DMS53 treated with DMSO at 0.1 percent for 48 hours (cell line): ENCODE data around the gene VAPB.

Experiments
- DNase-seq: peaks from one replicate; lab custom pipeline; 2025; ENCODE audit not compliant: unreplicated experiment; lab: John Stamatoyannopoulos, UW

The VAPB gene

GRCh38 chr20:58377766-58378401, 11.1 kb upstream of the VAPB start:
- no peak for DNase-seq

GRCh38 chr20:58378704-58379103, 10.3 kb upstream of the VAPB start:
- no peak for DNase-seq

GRCh38 chr20:58381627-58382026, 7.4 kb upstream of the VAPB start:
- no peak for DNase-seq

GRCh38 chr20:58382096-58382495, 6.9 kb upstream of the VAPB start:
- no peak for DNase-seq

DNA sequence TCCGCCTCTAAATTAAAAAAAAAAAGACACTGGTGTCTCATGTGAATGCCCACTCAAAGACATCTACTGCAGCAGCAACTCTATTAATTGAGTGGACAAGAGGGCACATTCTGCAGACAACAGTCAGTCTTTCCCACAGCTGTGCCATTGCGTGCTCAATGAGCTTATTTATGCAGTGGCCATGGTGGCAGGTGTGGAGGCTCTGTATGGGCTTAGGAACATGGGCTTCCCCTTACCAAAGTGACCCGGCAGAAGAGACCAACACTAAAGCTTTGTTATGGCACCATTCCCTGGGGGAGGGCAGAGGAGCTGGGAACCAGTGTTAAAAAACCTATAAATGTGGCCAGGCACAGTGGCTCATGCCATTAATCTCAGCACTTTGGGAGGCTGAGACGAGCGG, 4.2 kb upstream of the VAPB start:
- DNase-seq, result no peak

DNA sequence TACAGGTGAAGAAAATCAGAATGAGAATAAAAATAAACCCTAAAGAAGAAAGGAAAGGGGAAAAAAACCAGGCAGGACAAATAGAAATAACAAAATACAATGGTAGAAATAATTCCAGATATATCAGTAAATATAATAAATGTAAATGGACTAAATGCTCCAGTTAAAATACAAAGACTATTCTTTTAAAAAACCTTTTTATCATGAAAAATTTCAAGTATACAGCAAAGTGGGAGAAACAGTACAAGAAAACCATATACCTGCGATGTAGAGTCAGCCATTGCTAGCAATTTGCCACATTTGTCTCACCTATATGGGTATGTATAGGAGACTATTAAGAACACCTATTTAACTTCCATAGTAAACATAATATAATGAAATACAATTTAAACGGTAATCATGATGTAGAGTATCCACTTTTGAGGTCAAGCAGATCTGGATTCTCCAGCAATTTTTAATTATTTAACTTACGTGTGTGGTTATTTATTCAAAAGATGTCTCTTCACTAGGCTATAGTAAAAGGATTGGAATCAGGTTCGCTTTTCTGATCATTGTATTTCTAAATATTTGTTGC, 914 bp upstream of the VAPB start:
- no peak for DNase-seq

GRCh38 chr20:58389324-58389967, 417 bp downstream of the VAPB start:
- no peak for DNase-seq

- no peak for DNase-seq
Observed at GRCh38 chr20:58389968-58390658, 1.1 kb downstream of the VAPB start.

GRCh38 chr20:58390659-58391035, 1.6 kb downstream of the VAPB start:
- DNase-seq, result no peak

- DNase-seq, result no peak
Observed at GRCh38 chr20:58392286-58392685, 3.3 kb downstream of the VAPB start.

DNA sequence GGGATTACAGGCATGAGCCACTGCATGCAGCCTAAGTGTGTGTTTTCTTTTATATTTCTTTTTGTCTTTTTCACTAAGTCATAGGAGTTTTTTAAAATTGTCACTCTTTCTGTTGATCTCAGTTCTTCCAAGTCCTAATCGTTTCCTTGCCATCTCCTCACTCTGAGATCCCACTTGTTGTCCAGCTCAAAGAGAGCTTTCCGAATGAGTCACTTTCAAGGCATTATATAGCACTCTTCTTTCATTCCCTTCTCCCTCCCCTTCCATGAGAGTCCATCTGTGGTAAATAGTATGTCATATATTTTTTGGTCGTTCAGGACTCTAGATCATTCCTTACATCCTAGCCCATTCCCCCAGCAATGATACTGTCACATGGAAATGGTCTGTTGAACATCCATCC, 4.3 kb downstream of the VAPB start:
- DNase-seq, result no peak

DNA sequence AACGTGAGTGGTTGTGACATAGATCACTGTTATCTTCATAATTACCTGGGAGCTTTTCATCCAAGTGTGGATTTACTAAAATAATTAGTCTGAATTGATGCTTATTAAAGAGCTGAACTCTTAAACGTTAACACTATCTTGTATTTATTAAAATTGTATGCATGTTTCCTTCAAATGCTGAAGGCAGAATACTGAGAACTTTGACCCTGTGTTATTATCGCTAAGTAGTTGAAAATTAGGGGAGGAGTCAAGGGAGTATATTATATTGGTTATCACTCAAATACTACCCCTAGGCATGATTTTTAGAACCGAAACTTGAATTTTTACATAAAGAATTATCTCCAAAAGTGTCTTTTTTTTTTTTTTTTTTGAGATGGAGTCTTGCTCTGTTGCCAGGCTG, 5.8 kb downstream of the VAPB start:
- DNase-seq, result no peak

DNA sequence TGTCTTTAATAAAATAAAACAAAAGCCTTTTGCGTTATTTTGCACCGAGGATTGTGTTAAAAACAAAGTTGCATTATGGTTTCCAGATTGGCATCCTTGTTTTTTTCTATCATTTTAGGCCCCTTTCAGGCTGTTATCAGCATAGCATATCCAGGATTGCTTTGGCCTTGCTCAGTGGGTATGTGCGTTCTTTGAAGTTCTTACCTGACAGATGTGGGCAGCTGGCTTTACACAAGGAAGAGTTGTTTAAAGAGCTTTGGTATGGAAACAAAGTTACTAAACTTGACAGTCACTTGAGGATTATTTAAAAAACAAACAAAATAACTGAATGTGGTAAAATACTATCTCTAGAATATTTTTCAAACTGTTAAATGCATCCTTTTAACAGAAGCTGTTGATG, 6.6 kb downstream of the VAPB start:
- no peak for DNase-seq

- DNase-seq, result no peak
Observed at GRCh38 chr20:58397429-58397828, 8.4 kb downstream of the VAPB start.

- DNase-seq, result no peak
Observed at GRCh38 chr20:58398254-58398653, 9.2 kb downstream of the VAPB start.

GRCh38 chr20:58399926-58400325, 10.9 kb downstream of the VAPB start:
- no peak for DNase-seq

DNA sequence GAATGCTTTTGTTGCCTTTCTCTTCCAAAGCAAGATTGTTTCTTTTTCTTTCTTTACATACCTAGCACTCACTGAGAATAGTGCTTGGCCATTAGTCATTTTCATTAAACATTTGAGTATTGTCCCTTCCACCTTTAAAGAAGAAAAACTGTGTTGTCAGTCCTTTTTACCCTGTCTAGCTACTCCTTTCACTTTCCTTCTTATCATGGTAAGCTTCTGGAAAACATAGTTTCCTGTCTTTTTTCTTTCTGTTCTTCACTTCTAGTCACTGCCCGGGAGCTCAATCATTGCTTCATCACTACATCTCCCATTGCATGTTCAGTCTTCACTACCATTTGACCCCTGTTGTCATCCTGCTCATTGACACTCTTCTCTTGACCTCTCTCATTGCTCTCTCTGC, 12.1 kb downstream of the VAPB start:
- no peak for DNase-seq

GRCh38 chr20:58402305-58402704, 13.3 kb downstream of the VAPB start:
- no peak for DNase-seq

DNA sequence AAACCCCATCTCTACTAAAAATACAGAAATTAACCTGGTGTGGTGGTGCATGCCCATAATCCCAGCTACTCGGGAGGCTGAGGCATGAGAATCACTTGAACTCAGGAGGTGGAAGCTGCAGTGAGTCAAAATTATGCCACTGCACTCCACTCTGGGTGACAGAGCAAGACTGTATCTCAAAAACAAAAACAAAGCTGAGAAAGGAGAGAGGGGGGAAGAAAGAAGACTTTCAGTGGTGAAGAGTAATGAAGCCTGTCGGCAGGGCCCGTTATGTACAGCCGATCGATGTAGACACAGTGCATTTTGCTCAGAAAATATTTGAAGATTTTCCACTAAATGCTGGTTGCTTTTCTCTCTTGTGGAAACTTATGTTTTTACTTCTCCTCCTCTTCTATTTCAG, 13.8 kb downstream of the VAPB start:
- DNase-seq, result no peak

- DNase-seq, result no peak
Observed at GRCh38 chr20:58403272-58403671, 14.2 kb downstream of the VAPB start.

DNA sequence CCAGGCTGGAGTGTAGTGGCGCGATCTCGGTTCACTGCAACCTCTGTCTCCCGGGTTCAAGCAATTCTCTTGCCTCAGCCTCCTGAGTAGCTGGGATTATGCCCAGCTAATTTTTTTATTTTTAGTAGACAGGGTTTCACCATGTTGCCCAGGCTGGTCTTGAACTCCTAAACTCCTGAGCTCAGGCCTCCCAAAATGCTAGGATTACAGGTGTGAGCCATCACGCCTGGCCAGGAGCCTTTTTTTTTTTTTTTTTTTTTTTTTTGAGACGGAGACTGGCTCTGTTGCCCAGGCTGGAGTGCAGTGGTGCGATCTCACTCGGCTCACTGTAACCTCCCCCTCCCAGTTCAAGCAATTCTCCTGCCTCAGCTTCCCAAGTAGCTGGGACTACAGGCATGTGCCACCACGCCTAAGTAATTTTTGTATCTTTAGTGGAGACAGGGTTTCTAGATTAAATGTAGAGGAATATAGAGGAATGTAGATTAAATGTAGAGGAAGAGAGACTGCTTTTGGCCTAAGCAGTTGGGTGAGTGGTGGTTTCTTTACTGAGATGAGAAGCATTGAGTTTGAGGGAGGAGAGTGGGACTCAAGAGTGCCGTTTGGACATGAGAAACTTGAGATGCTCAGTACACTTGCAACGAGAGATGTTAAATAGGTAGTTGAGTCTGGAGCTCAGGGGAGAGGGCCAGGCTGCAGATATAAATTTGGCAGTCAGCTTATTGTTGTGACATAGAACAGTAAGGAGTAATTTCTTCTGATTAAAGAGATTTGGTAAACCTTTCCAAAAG, 16.7 kb downstream of the VAPB start:
- no peak for DNase-seq
